ENCODE data around the gene ZNF140. TPM values are rescaled to one million over a fixed set of nuclear protein-coding genes. Genes with fewer than 3 reads are reported as not detected.

Gene ZNF140
- total and polyA plus RNA-seq, 2 of the 13 experiments (the other 11 are each of a cell fraction or from before 2014, with no cell fraction given), result 8.7 to 13.5 TPM

GRCh38 chr12:133037207-133038005 lies 43.3 kb upstream of the ZNF140 start, which contains the start of gene ZNF84 (continued):
- TF ChIP-seq ZNF335 (CRISPR knock-in tag; IDR thresholded peaks at IDR 0.05) (no peak), NRL (CRISPR knock-in tag; IDR thresholded peaks at IDR 0.05; ENCODE audit: borderline replicate concordance) (peak; percentile 46; the same call in 1 of the 2 replicates), HNRNPLL (IDR thresholded peaks at IDR 0.05; ENCODE audit: low read depth, low read length, poor library complexity, severe bottlenecking) (peak; percentile 91), DMTF1 (CRISPR knock-in tag; IDR thresholded peaks at IDR 0.05) (0 out of 2 replicates have a peak, but pooled peaks have one; percentile 50), ZNF501 (CRISPR knock-in tag; IDR thresholded peaks at IDR 0.05) (peak; percentile 84; the same call in 1 of the 2 replicates), XRCC5 (optimal IDR thresholded peaks at IDR 0.05; ENCODE audit: low read length) (peak; percentile 40), TARDBP (CRISPR knock-in tag; IDR thresholded peaks at IDR 0.05) (peak; percentile 78), TSC22D2 (CRISPR knock-in tag; IDR thresholded peaks at IDR 0.05; ENCODE audit: borderline replicate concordance) (peak; percentile 79; the same call in 1 of the 2 replicates), RFX3 (CRISPR knock-in tag; IDR thresholded peaks at IDR 0.05) (peak; percentile 97), SMC3 (IDR thresholded peaks at IDR 0.05; ENCODE audit: low read length) (no peak), ARID4A (CRISPR knock-in tag; IDR thresholded peaks at IDR 0.05; ENCODE audit: borderline replicate concordance) (peak; percentile 95), TFDP1 (CRISPR knock-in tag; IDR thresholded peaks at IDR 0.05; ENCODE audit: borderline replicate concordance) (peak; percentile 94)
- TF ChIP-seq, protein P1, sequence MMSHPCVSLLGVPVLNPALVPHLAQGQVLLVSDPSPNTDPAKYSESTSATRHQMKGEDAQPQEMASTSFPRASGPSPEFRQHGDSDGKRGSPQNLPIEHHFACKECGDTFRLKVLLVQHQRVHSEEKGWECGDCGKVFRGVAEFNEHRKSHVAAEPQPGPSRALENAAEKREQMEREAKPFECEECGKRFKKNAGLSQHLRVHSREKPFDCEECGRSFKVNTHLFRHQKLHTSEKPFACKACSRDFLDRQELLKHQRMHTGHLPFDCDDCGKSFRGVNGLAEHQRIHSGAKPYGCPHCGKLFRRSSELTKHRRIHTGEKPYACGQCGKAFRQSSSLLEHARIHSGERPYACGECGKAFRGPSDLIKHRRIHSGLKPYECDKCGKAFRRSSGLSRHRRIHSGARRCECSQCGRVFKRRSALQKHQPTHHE (CRISPR knock-in tag; IDR thresholded peaks at IDR 0.05; ENCODE audit: borderline replicate concordance), result peak; percentile 51; the same call in 1 of the 2 replicates
- TF ChIP-seq, protein P2, sequence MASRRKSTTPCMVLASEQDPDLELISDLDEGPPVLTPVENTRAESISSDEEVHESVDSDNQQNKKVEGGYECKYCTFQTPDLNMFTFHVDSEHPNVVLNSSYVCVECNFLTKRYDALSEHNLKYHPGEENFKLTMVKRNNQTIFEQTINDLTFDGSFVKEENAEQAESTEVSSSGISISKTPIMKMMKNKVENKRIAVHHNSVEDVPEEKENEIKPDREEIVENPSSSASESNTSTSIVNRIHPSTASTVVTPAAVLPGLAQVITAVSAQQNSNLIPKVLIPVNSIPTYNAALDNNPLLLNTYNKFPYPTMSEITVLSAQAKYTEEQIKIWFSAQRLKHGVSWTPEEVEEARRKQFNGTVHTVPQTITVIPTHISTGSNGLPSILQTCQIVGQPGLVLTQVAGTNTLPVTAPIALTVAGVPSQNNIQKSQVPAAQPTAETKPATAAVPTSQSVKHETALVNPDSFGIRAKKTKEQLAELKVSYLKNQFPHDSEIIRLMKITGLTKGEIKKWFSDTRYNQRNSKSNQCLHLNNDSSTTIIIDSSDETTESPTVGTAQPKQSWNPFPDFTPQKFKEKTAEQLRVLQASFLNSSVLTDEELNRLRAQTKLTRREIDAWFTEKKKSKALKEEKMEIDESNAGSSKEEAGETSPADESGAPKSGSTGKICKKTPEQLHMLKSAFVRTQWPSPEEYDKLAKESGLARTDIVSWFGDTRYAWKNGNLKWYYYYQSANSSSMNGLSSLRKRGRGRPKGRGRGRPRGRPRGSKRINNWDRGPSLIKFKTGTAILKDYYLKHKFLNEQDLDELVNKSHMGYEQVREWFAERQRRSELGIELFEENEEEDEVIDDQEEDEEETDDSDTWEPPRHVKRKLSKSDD (CRISPR knock-in tag; IDR thresholded peaks at IDR 0.05; ENCODE audit: low read depth), result no peak

Data from HepG2 (cell line).